NCI-H2029 (cell line): ENCODE results near the gene LPP.

Experiments
- DNase-seq: peaks from one replicate; lab custom pipeline; 2025; lab: John Stamatoyannopoulos, UW

Gene LPP

GRCh38 chr3:188792793-188793192, 638.8 kb downstream of the LPP start:
- no peak for DNase-seq

- no peak for DNase-seq
Observed at GRCh38 chr3:188796122-188796631, 642.2 kb downstream of the LPP start.

- no peak for DNase-seq
Observed at GRCh38 chr3:188797045-188797444, 643.1 kb downstream of the LPP start.

- DNase-seq = no peak
Observed at GRCh38 chr3:188798556-188799145, 644.7 kb downstream of the LPP start.

GRCh38 chr3:188801393-188801792, 647.4 kb downstream of the LPP start:
- DNase-seq = no peak

DNA sequence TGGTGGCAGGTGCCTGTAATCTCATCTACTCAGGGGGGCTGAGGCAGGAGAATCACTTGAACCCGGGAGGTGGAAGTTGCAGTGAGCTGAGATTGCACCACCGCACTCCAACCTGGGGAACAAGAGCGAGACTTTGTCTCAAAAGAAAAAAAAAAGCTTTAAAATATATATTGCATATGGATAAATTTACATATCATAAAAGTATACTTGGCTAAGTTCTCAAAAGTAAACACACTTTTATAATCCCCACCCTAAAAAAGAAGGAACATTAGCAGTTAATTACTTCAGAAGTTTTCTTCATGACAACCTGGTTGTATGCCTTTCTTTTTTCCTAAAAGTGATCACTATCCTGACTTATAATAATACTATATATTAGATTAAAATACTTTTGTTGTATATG, 648.7 kb downstream of the LPP start:
- DNase-seq = no peak

- DNase-seq = no peak
Observed at GRCh38 chr3:188807006-188807405, 653.0 kb downstream of the LPP start.

- DNase-seq = no peak
Observed at GRCh38 chr3:188812198-188812597, 658.2 kb downstream of the LPP start.

DNA sequence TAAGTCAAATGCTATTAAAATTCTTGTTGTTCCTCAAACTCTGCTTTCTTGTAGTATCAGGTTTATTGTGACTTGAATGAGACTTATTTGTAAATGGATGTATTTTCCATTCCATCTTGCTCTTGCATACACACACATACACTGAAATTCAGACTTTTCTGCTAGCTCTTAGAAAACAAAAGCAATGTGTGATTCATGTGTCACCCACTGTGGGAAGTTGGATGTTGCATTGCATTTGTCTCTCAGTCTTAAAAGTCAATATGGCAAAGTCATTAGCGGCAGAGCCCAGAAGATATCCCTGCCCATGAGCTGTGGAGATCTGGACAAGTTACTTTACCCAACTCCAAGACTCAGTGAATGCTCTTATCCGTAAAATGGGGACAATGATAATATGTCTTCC, 660.6 kb downstream of the LPP start:
- DNase-seq = no peak

GRCh38 chr3:188817103-188817934, 663.4 kb downstream of the LPP start:
- no peak for DNase-seq

DNA sequence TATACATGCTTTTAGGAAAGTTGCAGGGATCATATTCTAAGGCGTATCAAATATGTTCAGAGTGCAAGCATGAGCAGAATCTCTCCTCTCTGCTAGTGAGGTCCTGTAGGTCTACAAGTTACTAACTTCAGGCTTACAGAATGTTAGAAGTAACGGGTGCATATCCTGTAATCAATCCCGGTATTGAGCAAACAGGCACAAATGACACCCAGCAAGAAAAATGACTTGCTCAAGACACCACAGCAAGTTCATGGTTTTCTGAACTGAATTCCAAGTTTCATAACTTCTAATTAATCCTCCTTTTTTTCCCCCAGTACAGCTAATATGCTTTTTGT, 663.9 kb downstream of the LPP start:
- no peak for DNase-seq

- no peak for DNase-seq
Observed at GRCh38 chr3:188818282-188818681, 664.3 kb downstream of the LPP start.

DNA sequence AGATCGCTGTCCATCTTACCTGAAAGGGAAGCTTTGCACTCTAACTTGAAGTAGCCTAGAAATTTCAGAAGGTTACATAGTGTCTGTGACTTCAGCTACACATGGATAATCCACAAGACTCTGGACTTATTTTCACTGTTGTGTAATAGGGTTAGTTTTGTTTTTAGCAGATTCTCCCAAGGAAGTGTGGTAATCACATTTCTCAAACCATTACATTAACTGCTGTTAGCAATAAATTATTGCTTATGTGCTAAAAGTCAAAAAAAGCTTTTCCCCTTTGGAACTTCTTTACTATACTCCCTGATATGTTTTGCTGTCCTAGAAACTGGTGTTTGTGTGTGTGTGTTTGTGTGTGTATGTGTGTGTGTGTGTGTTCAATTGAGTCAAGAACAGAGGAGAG, 666.0 kb downstream of the LPP start:
- no peak for DNase-seq

DNA sequence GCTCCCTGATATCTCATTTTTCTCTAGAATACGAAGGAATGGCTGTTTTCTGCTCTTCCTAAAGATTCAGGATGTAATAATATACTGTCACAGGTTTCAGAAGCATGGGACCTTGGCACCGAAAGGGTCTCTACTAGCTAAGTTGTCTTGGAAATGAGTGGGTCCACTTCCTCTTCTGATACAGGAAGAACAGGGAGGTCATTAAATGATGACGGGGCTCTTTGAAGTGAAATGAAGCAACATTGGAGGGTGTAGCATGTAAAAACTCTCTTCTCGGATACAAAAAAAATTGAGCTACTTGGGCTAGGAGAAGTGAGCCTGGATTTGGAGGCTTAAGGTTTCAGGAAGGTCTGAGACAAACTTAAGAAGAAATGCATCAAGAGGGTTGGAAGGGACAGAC, 668.0 kb downstream of the LPP start:
- DNase-seq = no peak

DNA sequence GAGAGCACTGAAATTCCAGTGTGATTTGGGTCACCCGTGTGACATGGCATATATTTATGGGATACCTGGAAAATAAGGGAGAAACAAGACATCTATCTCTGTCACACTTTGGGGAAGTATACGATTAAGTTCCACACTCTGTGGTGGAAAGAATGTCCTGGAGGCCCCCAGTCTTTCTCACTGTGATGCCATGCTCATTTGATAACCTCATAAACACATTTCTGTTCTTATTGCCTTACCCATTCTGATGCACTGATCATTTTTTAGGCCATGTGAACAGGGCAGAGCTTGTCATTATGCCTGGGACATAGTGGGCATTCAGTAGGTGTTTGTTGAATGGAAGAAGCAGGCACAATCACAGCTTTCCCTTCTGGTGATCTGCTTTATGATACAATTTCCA, 668.5 kb downstream of the LPP start:
- no peak for DNase-seq

GRCh38 chr3:188824566-188824965, 670.6 kb downstream of the LPP start:
- no peak for DNase-seq

- DNase-seq = no peak
Observed at GRCh38 chr3:188825901-188826300, 671.9 kb downstream of the LPP start.

DNA sequence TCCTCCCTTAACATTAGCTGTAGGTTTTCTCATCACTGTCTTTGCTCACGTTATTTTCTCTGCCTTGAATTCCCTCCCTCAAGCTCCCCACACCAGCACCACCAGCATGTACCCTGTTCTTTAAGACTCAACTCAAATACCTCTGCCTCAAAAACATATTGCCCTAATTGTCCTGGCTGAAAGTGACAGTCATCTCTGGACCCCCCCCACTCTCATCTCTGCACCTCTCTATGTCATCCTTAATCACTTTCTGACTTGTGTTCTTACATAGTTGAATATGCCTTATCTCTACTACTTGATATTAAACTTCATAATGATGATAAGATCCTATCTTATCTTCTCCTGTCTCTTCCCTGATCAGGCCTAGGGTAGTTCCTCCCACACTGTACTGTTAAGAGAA, 672.6 kb downstream of the LPP start:
- DNase-seq = no peak

DNA sequence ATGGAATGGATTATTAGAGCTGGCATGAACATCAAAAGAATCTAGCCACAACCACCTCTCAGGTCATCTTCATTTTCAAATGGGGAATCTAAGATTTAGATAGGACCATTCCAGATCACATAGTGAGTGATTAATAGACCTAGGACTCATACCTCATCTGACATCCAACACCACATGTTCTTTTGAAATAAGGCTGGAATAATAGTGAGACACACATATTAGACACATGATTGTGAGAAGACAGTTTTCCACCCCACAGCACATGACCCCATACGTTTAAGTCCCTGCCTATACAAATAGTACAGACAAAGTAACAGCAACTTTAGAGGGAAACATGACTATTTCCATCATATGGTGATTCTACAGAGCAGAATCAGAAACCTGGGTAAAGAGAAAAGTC, 673.1 kb downstream of the LPP start:
- no peak for DNase-seq

DNA sequence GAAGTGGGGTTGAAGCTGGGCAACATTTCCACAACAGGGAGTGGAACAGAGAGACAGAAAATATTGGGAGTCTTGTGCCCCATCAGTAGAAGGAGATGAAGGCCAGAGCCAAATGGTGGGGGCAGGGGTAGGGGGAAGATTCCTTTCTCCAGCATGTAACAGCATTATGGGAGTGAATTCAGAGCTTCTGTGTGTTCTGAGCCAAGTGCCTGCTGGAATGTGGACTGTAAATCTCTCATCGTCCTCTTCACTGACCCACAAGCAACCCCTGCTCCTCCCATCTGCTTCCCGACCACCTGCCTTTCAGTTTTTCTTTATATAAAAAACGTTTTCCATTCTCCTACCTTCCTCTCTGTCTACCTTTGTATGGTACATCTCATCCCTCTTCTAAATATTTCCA, 673.6 kb downstream of the LPP start:
- no peak for DNase-seq

- no peak for DNase-seq
Observed at GRCh38 chr3:188829130-188829529, 675.2 kb downstream of the LPP start.

- no peak for DNase-seq
Observed at GRCh38 chr3:188829576-188829975, 675.6 kb downstream of the LPP start.

DNA sequence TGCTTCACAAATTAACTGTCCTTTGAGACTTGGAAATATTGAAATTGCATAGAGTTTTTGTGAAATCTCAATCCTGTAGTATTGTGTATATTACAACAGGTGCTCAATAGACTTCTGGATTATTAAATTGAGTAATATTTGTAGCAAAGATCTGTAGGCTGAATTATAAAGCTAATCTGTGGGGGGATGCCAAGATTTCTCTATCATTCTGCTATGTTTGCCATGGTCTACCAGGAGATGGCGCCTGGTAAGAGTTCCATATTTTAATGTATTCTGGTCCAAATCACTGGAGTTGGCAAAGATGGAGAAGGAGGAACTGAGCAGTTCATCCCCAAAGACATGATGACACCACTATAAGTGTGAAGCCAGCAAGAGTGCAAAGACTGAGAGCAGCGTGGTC, 676.9 kb downstream of the LPP start:
- no peak for DNase-seq

- DNase-seq = no peak
Observed at GRCh38 chr3:188832146-188832545, 678.2 kb downstream of the LPP start.
